ENCODE results near the gene BRIP1. TPM values are rescaled to one million over a fixed set of nuclear protein-coding genes. Genes with fewer than 3 reads are reported as not detected.

The BRIP1 gene
- total and polyA plus RNA-seq, 8 donors: 3.4 to 18.1 (median 12.1) TPM

GRCh38 chr17:61794792-61795191, 68.5 kb downstream of the BRIP1 start:
- TF ChIP-seq CTCF (IDR thresholded peaks at IDR 0.05): no peak
- no peak for ATAC-seq
- no peak for DNase-seq
- intact Hi-C loops (cut with DNase I): no loop called here
- no peaks in the 10 kb centered on the region for H3K27me3 ChIP-seq
- no peak overlapping the region for H3K4me3 ChIP-seq
- no peaks in the 10 kb centered on the region for H3K36me3 ChIP-seq
- H3K4me1 ChIP-seq: no peaks in the 10 kb centered on the region
- H3K9me3 ChIP-seq: no peaks in the 10 kb centered on the region
- H3K27ac ChIP-seq: no peak overlapping the region

- Histone ChIP-seq H3K9me3 (no peaks in the 10 kb centered on the region), H3K36me3 (no peaks in the 10 kb centered on the region), H3K27ac (no peak overlapping the region), H3K27me3 (no peaks in the 10 kb centered on the region), H3K4me3 (no peak overlapping the region), H3K4me1 (no peaks in the 10 kb centered on the region)
- ATAC-seq: no peak
- no peak for TF ChIP-seq CTCF (IDR thresholded peaks at IDR 0.05)
- intact Hi-C loops (cut with DNase I): no loop called here
- DNase-seq: no peak
Measured at GRCh38 chr17:61794242-61794641, 69.1 kb downstream of the BRIP1 start.

GRCh38 chr17:61793565-61793964, 69.8 kb downstream of the BRIP1 start:
- H3K27me3 ChIP-seq: no peaks in the 10 kb centered on the region
- DNase-seq: no peak
- no peak overlapping the region for H3K4me3 ChIP-seq
- no peaks in the 10 kb centered on the region for H3K36me3 ChIP-seq
- ATAC-seq: no peak
- H3K4me1 ChIP-seq: no peaks in the 10 kb centered on the region
- intact Hi-C loops (cut with DNase I): no loop called here
- no peak for TF ChIP-seq CTCF (IDR thresholded peaks at IDR 0.05)
- no peak overlapping the region for H3K27ac ChIP-seq
- no peaks in the 10 kb centered on the region for H3K9me3 ChIP-seq

- no peaks in the 10 kb centered on the region for H3K27me3 ChIP-seq
- H3K9me3 ChIP-seq: no peaks in the 10 kb centered on the region
- H3K4me3 ChIP-seq: no peak overlapping the region
- no peaks in the 10 kb centered on the region for H3K4me1 ChIP-seq
- H3K27ac ChIP-seq: no peak overlapping the region
- no peak for TF ChIP-seq CTCF (IDR thresholded peaks at IDR 0.05)
- intact Hi-C loops (cut with DNase I): no loop called here
- no peaks in the 10 kb centered on the region for H3K36me3 ChIP-seq
- DNase-seq (no peak), ATAC-seq (no peak)
Measured at GRCh38 chr17:61789872-61790271, 73.5 kb downstream of the BRIP1 start.

GRCh38 chr17:61786088-61786487, 77.2 kb downstream of the BRIP1 start:
- H3K27ac ChIP-seq: no peak overlapping the region
- H3K4me1 ChIP-seq: no peaks in the 10 kb centered on the region
- ATAC-seq (no peak), DNase-seq (no peak)
- no peak for TF ChIP-seq CTCF (IDR thresholded peaks at IDR 0.05)
- H3K4me3 ChIP-seq: no peak overlapping the region
- intact Hi-C loops (cut with DNase I): no loop called here
- H3K9me3 ChIP-seq: no peaks in the 10 kb centered on the region
- no peaks in the 10 kb centered on the region for H3K36me3 ChIP-seq
- H3K27me3 ChIP-seq: no peaks in the 10 kb centered on the region

All from left lung (tissue), 10 donors.